Mucosa of stomach (tissue), 1 donor: ENCODE data around the gene PER3.
"Not testable (repeated sequence)": the region's sequence is repeated elsewhere in the genome, so short reads cannot be mapped to it uniquely, and the experiment has no call there.

Experiments
- H3K27me3 ChIP-seq: one replicate; pipeline ENCODE4 v1.7.0; 2013; ENCODE audit warnings: mild to moderate bottlenecking, low read length; ENCODE audit not compliant: control insufficient read depth, insufficient read depth
- H3K36me3 ChIP-seq: one replicate; pipeline ENCODE4 v1.7.0; 2013; ENCODE audit warnings: low read length; ENCODE audit not compliant: control insufficient read depth, insufficient read depth
- H3K4me1 ChIP-seq: one replicate; pipeline ENCODE4 v1.7.0; 2013; ENCODE audit warnings: mild to moderate bottlenecking, low read length; ENCODE audit not compliant: control insufficient read depth, insufficient read depth
- H3K4me3 ChIP-seq: one replicate; pipeline ENCODE4 v1.7.0; 2013; ENCODE audit warnings: low read length
- H3K9ac ChIP-seq: one replicate; pipeline ENCODE4 v1.7.0; 2013; ENCODE audit warnings: mild to moderate bottlenecking, low read length, moderate library complexity
- H3K9me3 ChIP-seq: one replicate; pipeline ENCODE4 v1.7.0; 2013; ENCODE audit warnings: mild to moderate bottlenecking, low read length, moderate library complexity; ENCODE audit not compliant: control insufficient read depth
- donor health status: Pancreatic carcinoma.

Gene PER3

DNA sequence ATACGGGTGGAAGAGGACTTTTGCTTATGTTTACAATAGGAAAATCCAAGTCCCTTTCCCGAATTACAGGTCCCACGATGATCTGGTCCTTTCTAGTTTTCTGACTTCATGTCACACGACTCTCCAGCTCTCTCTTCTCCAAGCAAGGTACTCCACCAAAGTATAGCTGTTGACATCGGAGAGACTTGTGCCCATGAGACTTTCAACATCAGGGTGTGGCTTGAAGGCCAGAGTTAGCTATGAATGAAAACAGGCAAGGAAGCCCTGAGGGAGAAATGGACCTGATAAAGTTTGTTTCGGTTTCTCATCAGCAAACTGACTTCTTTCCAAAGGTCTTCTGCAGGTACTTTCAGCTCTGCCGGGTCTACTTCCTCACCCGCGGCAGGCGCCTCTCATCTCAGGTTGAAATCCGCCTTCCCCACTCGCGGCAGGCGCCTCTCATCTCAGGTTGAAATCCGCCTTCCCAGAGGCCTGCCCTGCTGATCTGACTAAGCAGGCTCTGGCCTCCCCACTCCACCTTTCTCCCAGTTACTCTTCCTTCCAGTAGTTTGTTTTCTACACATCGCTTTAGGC is 2.1 kb upstream of the PER3 start:
- H3K9ac ChIP-seq = no peak overlapping the region
- H3K27me3 ChIP-seq = no peaks in the 10 kb centered on the region
- H3K9me3 ChIP-seq = no peaks in the 10 kb centered on the region
- peaks cover 6% of the 10 kb centered on the region for H3K36me3 ChIP-seq
- peaks cover 17% of the 10 kb centered on the region for H3K4me1 ChIP-seq
- no peak overlapping the region for H3K4me3 ChIP-seq

DNA sequence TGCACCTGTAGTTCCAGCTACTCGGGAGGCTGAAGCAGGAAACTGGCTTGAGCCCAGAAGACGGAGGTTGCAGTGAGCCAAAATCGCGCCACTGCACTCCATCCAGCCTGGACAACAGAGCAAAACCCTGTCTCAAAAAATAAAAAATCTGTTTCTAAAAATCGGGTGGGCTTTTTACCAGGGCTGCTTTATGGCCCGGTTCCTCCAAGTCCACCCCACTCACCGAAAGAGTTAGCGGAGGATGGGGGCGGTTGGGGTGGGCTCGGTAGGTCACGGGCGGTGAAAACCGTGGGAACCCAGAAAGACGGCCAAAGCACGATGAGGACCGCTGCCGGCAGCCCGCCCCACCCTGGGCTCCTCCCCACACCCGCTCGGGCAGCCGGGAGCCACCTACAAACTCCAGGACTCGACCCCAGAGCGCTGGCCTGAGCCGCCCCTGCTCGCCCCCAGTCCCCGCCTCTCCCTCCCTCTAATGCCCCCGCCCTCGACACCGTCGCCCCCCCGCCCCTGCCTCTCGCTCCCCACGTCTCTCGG is 846 bp upstream of the PER3 start:
- H3K9me3 ChIP-seq = no peaks in the 10 kb centered on the region
- peaks cover 25% of the 10 kb centered on the region for H3K4me1 ChIP-seq
- peaks cover 6% of the 10 kb centered on the region for H3K36me3 ChIP-seq
- H3K4me3 ChIP-seq = no peak overlapping the region
- H3K27me3 ChIP-seq = no peaks in the 10 kb centered on the region
- H3K9ac ChIP-seq = peak overlapping the region; percentile 55

DNA sequence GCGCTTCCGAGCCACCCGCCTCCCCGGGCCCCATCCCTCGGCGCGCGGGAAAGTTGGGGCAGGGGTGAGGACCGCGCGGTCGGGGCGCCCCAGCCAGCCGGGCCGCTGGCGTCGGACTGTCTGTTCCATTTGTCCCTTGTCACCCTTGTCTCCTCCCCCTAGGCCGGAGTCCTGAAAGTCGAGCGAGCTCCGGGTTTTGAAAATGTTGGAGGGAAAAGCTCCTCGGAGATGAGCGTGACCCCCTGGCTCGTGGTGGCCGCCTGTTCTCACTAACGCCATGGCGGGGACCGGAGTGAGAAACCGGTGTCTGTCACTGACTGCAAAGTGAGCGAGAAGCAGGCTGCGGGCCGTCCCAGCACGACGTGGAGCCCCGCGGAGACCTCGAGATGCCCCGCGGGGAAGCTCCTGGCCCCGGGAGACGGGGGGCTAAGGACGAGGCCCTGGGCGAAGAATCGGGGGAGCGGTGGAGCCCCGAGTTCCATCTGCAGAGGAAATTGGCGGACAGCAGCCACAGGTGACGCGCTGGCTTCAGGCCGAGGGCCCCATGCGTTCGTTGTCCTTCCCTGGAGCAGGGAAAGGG is 491 bp downstream of the PER3 start:
- Histone ChIP-seq H3K4me1 (peaks cover 25% of the 10 kb centered on the region), H3K9me3 (no peaks in the 10 kb centered on the region), H3K9ac (peak overlapping the region; percentile 76), H3K4me3 (peak overlapping the region; percentile 71), H3K36me3 (peaks cover 6% of the 10 kb centered on the region), H3K27me3 (no peaks in the 10 kb centered on the region)

DNA sequence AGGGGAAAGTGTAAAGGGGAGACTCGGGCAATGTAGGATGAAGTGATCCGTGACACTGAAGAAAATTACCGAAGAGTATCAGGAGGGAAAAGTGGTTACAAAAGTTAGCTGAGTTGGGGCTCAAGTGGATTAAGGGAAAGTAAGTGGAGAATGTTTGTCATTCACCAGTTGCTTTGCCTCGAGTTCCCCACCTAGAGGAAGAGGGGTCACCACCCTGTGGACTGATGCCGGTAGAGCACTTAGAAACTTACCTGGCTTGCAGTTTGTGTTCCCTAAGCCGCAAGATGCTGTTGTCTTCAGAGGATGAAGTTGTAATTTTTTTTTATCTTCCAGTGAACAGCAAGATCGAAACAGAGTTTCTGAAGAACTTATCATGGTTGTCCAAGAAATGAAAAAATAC is 1.0 kb downstream of the PER3 start:
- Histone ChIP-seq H3K27me3 (no peaks in the 10 kb centered on the region), H3K9ac (peak overlapping the region; percentile 76), H3K36me3 (peaks cover 6% of the 10 kb centered on the region), H3K4me1 (peaks cover 25% of the 10 kb centered on the region), H3K9me3 (no peaks in the 10 kb centered on the region), H3K4me3 (peak overlapping the region; percentile 71)

DNA sequence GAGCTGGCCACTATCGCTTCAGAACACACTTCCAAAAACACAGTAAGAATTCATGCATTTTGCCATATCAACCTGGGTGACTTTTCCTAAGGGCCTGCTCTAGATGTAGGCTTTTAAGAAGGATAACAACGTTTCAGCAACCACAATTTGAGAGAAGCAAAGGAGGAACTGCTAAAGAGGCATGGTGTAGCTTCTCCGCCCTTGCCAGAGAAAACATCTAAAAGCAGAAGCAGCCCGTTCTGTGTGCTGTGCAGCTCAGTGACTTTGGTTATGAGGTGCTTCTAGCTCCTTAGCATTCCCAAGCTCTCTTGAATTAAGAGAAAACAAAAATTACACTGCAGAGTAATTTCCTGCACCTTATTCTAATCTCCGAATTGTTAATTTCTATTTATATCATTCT is 2.7 kb downstream of the PER3 start:
- H3K9ac ChIP-seq = no peak overlapping the region
- peaks cover 25% of the 10 kb centered on the region for H3K4me1 ChIP-seq
- no peak overlapping the region for H3K4me3 ChIP-seq
- H3K27me3 ChIP-seq = no peaks in the 10 kb centered on the region
- peaks cover 6% of the 10 kb centered on the region for H3K36me3 ChIP-seq
- H3K9me3 ChIP-seq = no peaks in the 10 kb centered on the region

DNA sequence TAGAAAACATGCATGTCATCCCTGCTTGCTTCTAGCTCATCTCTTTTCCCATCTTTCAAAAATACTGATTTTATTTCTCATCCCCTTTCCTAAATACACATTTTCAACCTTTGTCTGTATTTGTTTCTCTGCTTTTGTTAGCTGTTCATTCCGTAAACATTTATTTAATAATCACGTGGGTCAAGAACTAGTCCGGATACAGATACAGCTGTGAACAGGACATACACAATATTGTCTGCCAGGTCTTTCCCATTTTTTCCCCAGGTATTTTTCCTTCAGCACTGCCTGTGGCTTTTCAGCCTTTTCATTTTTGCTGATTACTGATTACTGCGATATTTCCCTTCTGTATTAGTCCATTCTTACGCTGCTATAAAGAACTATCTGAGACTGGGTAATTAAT is 5.7 kb downstream of the PER3 start:
- Histone ChIP-seq H3K27me3 (no peaks in the 10 kb centered on the region), H3K4me3 (no peak overlapping the region), H3K36me3 (peaks cover 12% of the 10 kb centered on the region), H3K9ac (no peak overlapping the region), H3K4me1 (peaks cover 19% of the 10 kb centered on the region), H3K9me3 (no peaks in the 10 kb centered on the region)

DNA sequence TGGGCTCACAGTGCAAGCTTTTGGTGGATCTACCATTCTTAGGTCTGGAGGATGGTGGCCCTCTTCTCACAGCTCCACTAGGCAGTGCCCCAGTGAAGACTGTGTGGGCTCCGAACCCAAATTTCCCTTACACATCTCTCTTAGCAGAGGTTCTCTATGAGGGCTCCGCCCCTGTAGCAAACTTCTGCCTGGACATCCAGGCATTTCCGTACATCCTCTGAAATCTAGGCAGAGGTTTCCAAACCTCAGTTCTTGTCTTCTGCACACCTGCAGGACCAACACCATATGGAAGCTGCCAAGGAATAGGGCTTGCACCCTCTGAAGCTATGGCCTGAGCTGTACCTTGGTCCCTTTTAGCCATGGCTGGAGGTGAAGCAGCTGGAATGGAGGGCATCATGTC is 6.9 kb downstream of the PER3 start:
- peaks cover 12% of the 10 kb centered on the region for H3K36me3 ChIP-seq
- H3K27me3 ChIP-seq = not testable (repeated sequence)

DNA sequence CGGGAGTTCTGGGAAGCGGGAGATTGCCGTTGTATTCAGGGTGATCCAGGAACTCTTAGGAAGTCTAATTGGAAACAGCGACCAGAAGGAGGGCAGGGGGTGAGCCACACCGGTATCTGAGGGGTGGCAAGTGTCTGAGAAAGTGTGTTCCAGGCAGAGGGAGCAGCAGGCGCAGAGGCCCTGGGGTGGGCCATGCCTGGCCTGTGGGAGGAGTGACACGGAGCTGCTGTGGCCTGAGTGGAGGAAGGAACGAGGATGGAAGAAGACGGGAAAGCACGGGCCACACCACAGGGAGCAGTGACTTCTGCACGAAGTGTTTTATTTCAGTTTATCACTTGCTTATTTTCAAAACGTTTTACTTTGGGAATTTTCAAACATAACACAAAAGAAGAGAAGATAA is 11.3 kb downstream of the PER3 start:
- Histone ChIP-seq H3K9me3 (no peaks in the 10 kb centered on the region), H3K4me3 (no peak overlapping the region), H3K9ac (no peak overlapping the region), H3K27me3 (no peaks in the 10 kb centered on the region), H3K36me3 (peaks cover 12% of the 10 kb centered on the region), H3K4me1 (no peaks in the 10 kb centered on the region)

More for the DNA sequence above, 6.9 kb downstream of the PER3 start:
- H3K9me3 ChIP-seq, H3K4me3 ChIP-seq, H3K9ac ChIP-seq: not testable (repeated sequence)
- peaks cover 14% of the 10 kb centered on the region for H3K4me1 ChIP-seq

DNA sequence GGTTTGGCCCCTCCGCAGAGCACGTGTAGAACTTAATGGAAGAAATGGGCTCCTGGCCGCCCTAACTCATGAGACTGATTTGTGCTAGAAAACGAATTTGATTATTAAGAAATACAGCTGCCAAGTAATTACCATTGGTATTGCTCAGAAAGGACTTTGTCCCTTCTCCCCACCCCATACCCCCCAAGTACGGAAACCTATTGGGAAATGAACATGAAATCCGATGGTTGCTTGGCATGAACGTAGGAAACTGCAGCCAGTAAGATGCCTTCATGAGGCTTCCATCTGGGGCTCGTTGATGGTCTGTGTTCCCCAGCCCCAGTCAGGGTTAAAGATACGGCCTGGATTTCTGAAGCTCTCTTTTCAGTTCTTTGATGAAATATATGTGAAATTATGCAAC is 21.4 kb downstream of the PER3 start:
- Histone ChIP-seq H3K9me3 (no peaks in the 10 kb centered on the region), H3K36me3 (no peaks in the 10 kb centered on the region), H3K27me3 (no peaks in the 10 kb centered on the region), H3K4me1 (no peaks in the 10 kb centered on the region), H3K9ac (no peak overlapping the region), H3K4me3 (no peak overlapping the region)

DNA sequence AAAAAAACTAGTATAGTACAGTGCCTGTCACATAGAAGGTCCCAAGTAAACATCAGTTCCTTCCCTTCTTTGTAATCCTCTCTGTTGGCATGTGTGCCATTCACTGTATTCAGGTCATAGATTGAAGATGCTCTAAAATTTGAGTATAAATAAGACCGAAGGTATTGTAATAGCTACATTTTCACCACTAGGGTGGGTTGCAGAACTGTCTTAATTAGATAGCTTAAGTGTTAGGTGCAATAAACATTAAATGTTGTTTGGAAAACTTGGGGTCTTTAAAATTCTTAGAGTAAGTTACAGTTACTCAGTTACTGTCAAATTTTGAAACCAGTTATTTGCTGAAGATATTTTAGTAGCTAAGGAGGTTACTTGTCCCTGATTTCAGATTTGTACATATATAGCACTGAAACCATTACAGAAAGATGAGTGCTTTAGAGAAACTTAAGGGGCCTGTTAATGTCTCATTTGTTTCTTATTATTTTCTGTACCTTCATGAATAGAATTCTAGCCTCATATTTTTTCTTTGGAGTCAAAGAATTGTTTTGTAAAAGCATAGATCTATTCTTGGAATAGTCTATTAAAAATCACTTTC is 24.3 kb downstream of the PER3 start:
- Histone ChIP-seq H3K9ac (no peak overlapping the region), H3K4me1 (no peaks in the 10 kb centered on the region), H3K36me3 (peaks cover 3% of the 10 kb centered on the region), H3K9me3 (no peaks in the 10 kb centered on the region), H3K27me3 (no peaks in the 10 kb centered on the region), H3K4me3 (no peak overlapping the region)

DNA sequence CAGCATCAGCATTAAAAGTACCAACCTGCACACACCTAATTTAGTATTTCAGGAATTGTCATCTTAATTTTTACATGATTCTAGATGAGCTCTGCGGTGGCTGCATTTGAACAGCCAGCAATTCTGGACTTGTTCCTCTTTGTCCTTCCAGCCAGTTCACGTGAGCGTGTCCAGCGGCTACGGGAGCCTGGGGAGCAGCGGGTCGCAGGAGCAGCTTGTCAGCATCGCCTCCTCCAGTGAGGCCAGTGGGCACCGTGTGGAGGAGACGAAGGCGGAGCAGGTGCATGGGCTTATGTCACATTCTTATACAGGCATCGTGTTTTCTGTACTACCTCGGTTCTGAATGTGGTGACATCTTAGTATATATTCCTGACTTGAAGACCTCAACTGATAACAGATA is 25.7 kb downstream of the PER3 start:
- no peak overlapping the region for H3K4me3 ChIP-seq
- H3K36me3 ChIP-seq = peaks cover 9% of the 10 kb centered on the region

DNA sequence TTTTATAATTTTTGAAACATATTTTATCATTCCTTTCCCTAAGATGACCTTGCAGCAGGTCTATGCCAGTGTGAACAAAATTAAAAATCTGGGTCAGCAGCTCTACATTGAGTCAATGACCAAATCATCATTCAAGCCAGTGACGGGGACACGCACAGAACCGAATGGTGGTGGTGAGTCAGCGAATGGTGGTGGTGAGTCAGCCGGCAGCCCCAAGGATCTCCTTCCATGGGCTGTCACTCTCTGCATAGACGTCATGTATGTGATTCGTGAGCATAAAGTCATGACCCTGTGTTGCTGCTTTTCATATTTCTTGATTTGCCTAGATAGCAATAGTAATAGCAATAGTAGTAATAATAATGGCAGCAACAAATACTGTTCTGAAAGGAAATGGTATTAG is 26.3 kb downstream of the PER3 start:
- H3K4me1 ChIP-seq = no peaks in the 10 kb centered on the region
- peaks cover 9% of the 10 kb centered on the region for H3K36me3 ChIP-seq
- no peak overlapping the region for H3K9ac ChIP-seq
- peaks cover 4% of the 10 kb centered on the region for H3K9me3 ChIP-seq
- no peak overlapping the region for H3K4me3 ChIP-seq
- H3K27me3 ChIP-seq = no peaks in the 10 kb centered on the region

More for the DNA sequence above, 25.7 kb downstream of the PER3 start:
- Histone ChIP-seq H3K9me3 (peaks cover 4% of the 10 kb centered on the region), H3K9ac (no peak overlapping the region), H3K27me3 (no peaks in the 10 kb centered on the region), H3K4me1 (no peaks in the 10 kb centered on the region)
